BJ (cell line): Measurements from ENCODE around the gene LDLRAD4. TPM values are rescaled to one million over a fixed set of nuclear protein-coding genes. Genes with fewer than 3 reads are reported as not detected.

Source experiments
- CTCF ChIA-PET: fragments of 350-600 bp; formaldehyde crosslinking; extraction: SDS; loops from one replicate; lab custom pipeline; 2021; ENCODE audit warnings: antibody characterized with exemption, inconsistent platforms; lab: Yijun Ruan, JAX
- POLR2A ChIA-PET: fragments of 300-600 bp; sonication (Branson Sonifier 250); formaldehyde crosslinking; extraction: SDS; loops from one replicate; lab custom pipeline; 2021; ENCODE audit warnings: antibody characterized with exemption; lab: Charles Lee
- DNase-seq: peaks from one replicate; pipeline ENCODE4 v3.0.0-alpha.2; 2011; ENCODE audit warnings: low read depth
- H3K27me3 ChIP-seq: 2 replicates; pipeline ENCODE4 v1.6.0; 2011; ENCODE audit warnings: low read length; ENCODE audit not compliant: control insufficient read depth, insufficient read depth
- H3K36me3 ChIP-seq: 2 replicates; pipeline ENCODE4 v1.5.1; 2011; ENCODE audit warnings: low read length; ENCODE audit not compliant: control insufficient read depth, insufficient read depth
- H3K4me3 ChIP-seq: 2 replicates; pipeline ENCODE4 v1.5.1; 2011; ENCODE audit warnings: low read depth, mild to moderate bottlenecking, control low read depth, low read length
- CTCF ChIP-seq: IDR thresholded peaks from 2 replicates; pipeline ENCODE4 v1.5.1; 2011; ENCODE audit warnings: low read depth, mild to moderate bottlenecking, control low read depth, inconsistent platforms, low read length, moderate library complexity; ENCODE audit not compliant: insufficient read depth
- polyA plus RNA-seq: library from polyadenylated mRNA; depleted of rRNA; stranded (reverse); fragments of >200 nt; gene quantifications from 2 replicates; pipeline ENCODE4 v1.2.3, GENCODE V29; 2011

LDLRAD4 gene
- polyA plus RNA-seq, 1 experiment, result not detected

DNA sequence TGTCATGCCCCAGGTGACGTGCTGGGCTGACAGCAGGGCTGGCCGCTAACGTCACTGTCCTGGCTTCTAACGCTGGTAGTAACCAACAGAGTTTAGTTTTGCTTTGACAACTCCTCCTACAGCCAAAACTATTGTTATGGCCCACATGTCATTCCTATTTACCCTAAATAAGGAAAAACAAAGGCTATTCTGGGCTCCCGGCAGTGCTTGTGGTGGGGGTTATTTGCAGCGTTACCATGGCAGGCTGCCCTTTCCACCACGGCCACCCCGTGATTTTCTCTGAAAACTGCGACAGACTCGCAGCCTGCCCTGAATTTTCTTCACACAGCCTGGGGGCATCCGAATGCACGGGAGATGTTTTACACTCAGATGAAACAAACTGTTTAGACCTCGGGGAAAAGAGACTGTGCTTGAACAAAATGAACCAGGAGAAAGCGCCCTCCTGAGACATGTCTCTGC, 392.6 kb downstream of the LDLRAD4 start:
- no peak for DNase-seq
- Histone ChIP-seq H3K27me3 (peaks cover 11% of the 10 kb centered on the region), H3K4me3 (peak overlapping the region; percentile 1; the same call in 1 of the 2 replicates), H3K36me3 (no peaks in the 10 kb centered on the region)
- TF ChIP-seq CTCF, result no peak
- POLR2A ChIA-PET, result no interaction called here
- CTCF ChIA-PET, result no interaction called here

- ChIA-PET CTCF (interaction anchor here (0.6 kb wide), 1 partner anchor 41 kb away, joined by 3 read pairs; no protein-coding TSS in a partner anchor), POLR2A (no interaction called here)
- no peaks in the 10 kb centered on the region for H3K36me3 ChIP-seq
- no peak overlapping the region; the same call in 1 of the 2 replicates for H3K4me3 ChIP-seq
- no peak for DNase-seq
- TF ChIP-seq CTCF, result no peak
- peaks cover 11% of the 10 kb centered on the region for H3K27me3 ChIP-seq
Observed at GRCh38 chr18:13611601-13612195, 393.1 kb downstream of the LDLRAD4 start.

DNA sequence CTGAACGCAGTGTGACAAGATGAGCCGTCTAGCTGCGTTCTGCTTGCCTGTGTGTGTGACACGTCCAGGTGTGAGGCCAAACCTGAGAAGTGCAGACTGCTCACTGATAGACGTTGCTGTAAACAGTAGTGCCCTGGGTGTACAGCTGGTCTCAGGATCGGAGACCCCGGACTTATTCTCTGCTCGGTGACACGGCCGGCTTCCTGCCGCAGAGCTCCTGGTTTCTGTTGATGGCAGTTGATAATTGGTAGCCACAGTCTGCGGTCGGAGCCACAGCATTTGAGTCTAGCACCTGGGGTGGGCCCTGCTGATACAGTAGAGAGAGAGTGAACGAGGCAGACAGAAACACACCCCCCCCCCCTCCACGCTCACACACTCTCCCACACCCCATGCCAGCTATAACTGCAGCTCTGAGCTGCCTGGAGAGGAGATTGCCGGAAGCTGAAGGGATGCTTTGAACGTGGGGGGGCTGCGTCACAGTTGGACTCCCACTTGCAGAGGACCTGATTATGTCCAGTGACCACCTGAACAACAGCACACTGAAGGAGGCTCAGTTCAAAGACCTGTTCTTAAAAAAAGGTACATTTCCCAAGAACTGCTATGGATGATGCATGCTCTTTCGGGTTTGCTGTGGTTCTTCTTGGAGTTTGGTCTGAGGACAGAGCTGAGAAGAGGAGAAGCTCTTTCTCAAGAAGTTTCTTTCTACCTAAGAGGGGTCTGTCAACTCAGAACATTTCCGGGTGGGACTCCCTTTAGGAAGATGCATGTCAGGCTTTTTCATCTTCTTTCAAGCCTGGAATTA, 393.8 kb downstream of the LDLRAD4 start:
- no peak for DNase-seq
- TF ChIP-seq CTCF, result no peak
- ChIA-PET POLR2A (interaction anchor here (0.6 kb wide), 1 partner anchor 181 kb away, joined by 3 read pairs; no protein-coding TSS in a partner anchor), CTCF (interaction anchor here (0.6 kb wide), 2 partner anchors 42 to 397 kb away, joined by 3 read pairs; no protein-coding TSS in a partner anchor)
- Histone ChIP-seq H3K4me3 (no peak overlapping the region), H3K27me3 (peaks cover 11% of the 10 kb centered on the region), H3K36me3 (no peaks in the 10 kb centered on the region)

GRCh38 chr18:13613099-13613498, 394.5 kb downstream of the LDLRAD4 start:
- no peak for DNase-seq
- H3K36me3 ChIP-seq, result no peaks in the 10 kb centered on the region
- ChIA-PET CTCF (interaction anchor here (0.6 kb wide), 1 partner anchor 397 kb away, joined by 3 read pairs; no protein-coding TSS in a partner anchor), POLR2A (interaction anchor here (0.6 kb wide), 1 partner anchor 181 kb away, joined by 3 read pairs; no protein-coding TSS in a partner anchor)
- TF ChIP-seq CTCF, result no peak
- H3K4me3 ChIP-seq, result no peak overlapping the region
- H3K27me3 ChIP-seq, result peaks cover 11% of the 10 kb centered on the region
